Middle frontal gyrus (tissue), 1 donor: Measurements from ENCODE around the gene ZFX.
"Not testable (repeated sequence)": the region's sequence is repeated elsewhere in the genome, so short reads cannot be mapped to it uniquely, and the experiment has no call there.

Experiments
- DNase-seq: peaks from one replicate; pipeline ENCODE4 v3.0.0-alpha.2; 2015; ENCODE audit warnings: low spot score; ENCODE audit errors: extremely low spot score

The ZFX gene

DNA sequence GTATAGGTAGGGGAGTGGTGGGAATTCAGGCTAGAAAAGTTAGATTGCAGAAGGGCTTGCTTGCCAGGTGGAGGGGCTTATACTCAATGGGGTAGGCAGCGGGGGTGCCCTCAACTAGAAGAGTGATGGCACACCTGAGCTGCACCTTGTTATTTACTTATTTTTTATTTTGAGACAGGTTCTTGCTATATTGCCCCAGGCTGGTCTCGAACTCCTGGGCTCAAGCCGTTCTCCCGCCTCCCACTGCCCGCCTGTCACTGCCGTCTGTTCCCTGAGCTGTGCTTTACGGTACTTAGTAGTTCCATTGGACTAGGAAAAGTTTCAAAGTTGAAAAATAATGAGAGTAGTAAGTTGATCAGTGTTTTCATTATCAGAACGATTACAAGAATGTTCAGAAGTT is 2.0 kb downstream of the ZFX start:
- DNase-seq, result no peak

DNA sequence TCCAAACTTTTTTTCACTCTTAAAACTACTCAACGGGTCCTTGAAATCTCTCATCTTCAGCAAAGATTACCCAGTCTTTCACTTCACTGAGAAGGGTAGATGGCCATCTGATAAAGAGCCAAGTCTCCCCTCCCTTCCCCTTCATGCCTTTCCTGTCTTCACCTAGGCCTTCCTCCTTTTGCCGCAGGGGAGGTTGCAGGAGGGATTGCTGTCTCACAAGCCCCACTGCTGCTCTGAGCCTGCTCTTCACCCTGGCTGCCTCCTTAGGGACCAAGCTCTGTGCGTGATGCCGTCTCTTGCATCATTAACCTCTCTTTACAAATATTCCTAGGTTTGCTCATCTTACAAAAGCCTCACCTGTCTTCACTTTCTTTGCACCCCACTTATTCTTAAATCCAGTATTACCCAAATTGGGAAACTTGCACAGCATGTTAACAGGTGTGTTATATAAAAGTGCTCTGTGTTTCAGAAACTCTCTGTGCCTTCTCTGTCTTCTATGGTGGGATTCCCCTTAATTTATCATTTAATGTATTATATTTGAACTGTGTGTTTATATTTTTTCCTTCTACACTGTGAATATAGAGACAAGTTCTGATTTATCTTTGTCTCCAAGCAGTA is 3.8 kb downstream of the ZFX start:
- no peak for DNase-seq

DNA sequence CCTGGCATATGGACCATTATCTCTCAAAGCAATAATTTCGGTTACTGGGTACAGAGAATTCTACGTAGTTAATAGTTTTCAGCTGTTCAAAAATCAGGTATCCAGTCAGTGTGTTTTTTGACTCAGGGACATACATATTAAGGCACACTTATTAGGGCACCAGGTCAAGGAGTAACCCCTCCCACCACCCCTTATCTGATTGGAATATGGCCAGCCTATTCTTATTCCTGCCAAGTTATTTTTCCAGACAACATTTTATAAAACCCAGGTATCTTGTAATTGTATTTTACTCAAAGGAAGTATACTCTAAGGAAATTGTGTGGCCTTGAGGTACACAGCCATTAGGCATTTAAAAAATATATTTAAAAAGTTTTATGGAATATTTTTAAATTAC is 4.3 kb downstream of the ZFX start:
- DNase-seq, result no peak

DNA sequence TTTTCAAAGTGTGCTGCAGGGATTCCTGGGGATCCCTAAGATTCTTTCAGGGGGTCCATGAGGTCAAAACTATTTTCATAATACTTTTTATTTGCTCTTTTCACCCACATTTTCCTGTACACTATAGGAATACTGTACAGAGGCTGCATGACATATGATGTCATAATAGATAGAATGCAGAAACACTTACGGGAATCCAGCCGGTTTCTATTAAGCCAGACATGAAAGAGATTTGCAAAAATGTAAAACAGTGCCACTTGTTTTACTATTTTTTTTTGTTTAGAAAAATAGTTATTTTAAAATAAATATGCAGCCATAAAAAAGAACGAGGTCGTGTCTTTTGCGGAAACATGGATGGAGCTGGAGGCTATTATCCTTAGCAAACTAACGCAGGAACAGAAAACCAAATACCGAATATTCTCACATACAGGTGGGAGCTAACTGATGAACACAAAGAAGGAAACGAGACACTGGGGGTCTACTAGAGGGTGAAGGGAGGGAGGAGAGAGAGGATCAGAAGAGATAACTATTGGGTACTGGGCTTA is 5.0 kb downstream of the ZFX start:
- no peak for DNase-seq

DNA sequence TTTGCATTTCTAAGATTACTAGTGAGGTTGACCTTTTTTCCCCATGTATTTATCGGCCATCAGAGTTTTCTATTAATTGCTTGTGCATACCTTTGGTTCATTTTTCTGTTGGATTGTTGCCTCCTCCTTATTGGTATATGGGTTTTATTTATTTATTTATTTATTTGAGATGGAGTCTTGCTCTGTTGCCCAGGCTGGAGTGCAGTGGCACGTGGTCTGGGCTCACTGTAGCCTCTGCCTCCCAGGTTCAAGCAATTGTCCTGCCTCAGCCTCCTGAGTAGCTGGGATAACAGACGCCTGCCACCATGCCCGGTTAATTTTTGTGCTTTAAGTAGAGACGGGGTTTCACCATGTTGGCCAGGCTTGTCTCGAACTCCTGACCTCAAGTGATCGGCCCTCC is 6.2 kb downstream of the ZFX start:
- not testable (repeated sequence) for DNase-seq

DNA sequence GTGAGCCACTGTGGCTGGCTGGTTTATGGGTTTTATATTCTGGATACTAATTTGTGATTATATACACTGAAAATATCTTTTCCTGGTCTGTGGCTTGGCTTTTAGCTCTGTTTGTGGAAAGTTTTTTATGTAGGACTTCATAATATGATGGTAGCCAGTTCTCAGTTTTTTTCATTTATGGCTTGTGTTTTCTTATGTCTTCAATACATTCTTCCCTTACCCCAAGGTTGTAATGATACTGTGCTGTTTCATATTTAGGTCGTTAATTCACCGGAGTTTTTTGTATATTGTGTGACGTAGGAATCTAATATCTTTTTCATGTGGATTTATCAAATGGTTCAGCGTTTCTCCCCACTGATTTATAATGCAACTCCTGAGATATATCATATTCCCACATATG is 6.6 kb downstream of the ZFX start:
- no peak for DNase-seq

DNA sequence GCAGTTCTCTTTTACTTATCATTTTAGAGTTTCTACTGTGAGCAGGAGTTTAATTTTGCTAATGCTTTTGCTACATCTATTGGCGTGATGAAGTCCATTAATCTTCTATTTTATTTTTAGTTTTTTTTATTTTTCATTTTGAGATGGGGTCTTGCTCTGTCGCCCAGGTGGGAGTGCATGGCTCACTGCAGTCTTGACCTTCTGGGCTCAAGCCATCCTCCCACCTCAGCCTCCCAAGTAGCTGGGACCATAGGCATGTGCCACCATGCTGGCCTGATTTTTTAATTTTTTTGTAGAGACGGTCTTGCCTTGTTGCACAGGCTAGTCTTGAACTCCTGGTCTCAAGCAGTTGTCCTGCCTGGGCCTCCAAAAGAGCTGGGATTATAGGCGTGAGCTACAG is 9.4 kb downstream of the ZFX start:
- no peak for DNase-seq

DNA sequence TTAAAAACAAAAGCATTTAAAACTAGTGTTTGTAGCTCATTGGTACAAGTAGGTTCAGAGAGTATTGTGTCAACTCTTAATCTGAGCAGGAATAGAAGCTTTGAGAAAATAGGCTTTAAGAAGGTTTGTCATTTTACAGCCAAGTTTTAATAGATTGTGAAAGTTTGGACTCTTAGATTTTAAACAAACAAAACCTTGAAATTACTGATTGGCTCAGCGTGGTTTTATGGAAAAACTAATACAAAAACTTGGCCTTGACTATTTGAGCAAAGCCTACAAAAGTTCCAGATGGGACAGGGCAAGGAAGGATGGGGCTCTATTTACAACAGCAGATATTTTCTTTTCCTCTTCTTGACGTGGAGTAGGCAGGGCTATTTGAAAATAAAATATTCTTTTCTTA is 16.5 kb downstream of the ZFX start:
- no peak for DNase-seq

DNA sequence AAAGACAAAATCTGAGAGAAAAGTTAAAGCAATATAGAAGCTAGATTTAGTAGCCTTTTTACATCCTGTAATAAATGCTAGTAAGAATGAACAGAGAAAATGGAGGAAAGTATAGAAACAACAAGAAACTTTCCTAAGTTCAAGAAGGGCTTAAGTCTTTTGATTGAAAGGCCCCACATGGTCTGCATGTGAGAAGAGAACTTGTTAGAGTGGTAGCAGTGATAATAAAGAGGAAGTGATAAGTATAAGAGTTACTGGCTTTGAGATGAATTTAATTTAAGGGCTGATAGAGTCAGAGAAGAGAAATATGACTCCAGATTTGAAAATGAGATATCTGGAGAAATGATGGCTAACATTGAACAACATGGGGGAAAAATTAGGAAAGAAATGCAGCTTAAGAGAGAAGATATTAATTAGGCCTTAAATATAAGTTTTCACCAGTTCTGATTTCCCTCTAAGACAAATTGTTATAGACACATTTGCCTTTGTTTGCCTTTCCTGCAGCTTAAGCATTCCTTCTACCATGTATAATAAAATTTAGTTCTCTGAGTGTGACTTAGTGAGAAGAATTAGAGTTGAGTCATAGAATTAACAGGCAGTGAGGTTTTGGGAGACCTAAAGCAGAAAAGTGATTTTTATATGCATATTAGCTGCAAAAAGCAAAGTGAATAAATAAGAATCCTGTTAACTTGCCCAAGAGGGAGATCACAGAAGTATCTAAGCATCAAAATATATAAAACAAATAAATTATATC is 18.4 kb downstream of the ZFX start:
- DNase-seq, result no peak

DNA sequence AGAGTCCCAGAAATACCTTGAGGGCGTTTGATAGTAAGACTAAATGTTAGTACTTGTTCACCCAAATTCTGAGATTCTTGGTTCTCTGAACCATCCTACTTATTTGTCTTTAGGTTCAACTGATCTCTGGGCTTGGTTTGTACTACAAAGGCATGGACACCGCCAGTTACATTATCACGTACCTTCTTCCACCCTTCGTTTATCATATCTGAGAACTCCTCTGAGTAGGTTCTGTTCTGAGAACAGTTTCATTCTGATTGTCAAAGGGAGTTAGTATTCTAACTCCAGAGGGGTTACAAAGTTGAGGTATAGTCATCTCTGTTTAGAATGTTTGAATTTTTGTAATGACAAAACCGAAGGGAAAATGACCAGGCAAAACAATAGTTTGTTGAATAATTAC is 19.3 kb downstream of the ZFX start:
- DNase-seq, result no peak

DNA sequence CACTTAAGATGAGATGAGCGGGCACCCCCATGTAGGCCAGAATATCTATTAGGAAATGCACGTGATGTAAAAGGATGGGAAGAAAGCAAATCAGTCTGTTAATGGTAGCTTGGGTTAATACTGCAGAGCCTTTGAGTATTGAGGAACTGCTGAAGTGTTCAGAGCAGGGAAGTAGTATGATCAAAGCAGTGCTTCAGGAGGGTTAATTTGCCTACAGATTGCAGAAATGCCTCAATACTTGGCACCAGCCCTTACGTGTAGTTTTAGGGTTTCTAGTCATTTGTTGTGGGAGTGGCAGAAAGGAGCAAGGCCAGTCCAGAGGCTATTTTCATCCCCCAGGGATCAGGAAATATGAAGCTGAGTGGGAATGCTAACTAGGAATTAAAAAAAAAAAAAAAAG is 19.7 kb downstream of the ZFX start:
- DNase-seq, result no peak

DNA sequence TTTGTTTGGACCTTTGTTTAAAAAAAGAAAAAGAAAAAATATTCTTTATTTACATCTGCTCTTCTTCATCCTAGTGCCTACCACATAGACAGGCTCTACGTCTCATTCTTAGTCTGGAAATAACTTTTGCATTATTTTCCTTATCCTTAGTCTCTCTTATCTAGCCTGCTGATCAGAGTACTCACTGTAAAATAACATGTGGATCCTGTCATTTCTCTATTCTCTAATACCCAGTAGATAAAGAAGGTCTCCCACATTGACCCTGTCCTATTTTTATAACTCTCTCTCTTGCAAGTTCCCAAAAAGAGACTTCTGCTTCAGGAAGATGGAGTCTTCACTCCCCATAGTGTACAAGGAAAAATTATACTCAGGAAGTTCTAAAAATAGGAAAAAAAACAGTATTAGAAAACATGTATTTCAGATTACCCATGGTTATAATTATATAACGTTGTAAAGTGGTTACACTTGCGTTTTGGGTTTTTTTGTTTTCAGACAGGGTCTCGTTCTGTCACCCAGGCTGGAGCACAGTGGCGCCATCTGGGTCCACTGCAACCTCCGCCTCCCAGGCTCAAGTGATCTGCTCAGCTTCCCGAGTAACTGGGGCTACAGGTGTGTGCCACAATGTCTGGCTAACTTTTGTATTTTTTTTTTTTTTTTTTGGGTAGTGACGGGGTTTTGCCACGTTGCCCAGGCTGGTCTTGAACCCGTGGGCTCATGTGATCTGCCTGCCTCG is 23.8 kb downstream of the ZFX start:
- no peak for DNase-seq

DNA sequence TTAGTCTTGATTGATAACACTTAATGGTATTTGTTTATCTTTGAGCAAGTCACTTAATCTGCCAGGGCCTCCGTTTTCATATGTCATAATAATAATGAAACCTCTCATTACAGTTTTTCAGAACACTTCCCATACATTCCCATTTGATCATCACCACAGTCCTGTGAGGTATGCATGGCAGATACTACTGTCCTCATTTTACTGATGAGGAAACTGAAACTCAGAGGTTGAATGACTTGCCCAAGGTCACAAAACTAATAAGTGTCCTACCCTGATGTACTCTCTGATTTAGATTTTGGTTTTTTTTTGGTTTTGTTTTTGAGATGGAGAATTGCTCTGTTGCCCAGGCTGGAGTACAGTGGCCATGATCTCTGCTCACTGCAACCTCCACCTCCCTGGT is 25.7 kb downstream of the ZFX start:
- no peak for DNase-seq

DNA sequence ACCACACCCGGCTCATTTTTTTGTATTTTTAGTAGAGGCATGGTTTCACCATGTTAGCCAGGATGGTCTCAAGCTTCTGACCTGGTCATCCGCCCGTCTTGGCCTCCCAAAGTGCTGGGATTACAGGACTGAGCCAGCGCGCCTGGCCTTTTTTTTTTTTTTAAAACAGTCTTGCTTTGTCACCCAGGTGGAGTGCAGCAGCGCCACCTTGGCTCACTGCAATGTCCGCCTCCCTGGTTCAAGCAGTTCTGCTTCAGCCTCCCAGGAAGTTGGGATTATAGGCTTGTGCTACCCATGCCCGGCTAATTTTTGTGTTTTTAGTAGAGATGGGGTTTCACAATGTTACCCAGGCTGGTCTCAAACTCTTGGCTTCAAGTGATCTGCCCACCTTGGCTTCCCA is 28.9 kb downstream of the ZFX start:
- DNase-seq, result no peak

DNA sequence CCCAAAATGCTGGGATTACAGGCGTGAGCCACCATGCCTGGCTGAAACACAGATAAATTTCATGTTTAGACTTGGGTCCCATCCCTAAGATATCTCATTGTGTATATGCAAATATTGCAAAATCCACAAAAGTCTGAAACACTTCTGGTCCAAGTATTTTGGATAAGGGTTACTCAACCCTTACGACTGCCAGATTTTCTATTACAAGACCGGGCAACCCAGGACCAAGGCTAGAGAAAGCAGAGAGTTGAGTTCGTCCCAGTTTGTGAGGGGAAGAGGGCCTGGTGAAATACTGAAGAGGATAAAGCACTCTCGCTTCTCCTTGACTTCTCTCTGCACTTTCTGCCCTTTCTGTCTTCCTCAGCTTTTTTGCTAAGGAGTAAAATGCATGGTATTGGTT is 34.5 kb downstream of the ZFX start:
- DNase-seq, result no peak

DNA sequence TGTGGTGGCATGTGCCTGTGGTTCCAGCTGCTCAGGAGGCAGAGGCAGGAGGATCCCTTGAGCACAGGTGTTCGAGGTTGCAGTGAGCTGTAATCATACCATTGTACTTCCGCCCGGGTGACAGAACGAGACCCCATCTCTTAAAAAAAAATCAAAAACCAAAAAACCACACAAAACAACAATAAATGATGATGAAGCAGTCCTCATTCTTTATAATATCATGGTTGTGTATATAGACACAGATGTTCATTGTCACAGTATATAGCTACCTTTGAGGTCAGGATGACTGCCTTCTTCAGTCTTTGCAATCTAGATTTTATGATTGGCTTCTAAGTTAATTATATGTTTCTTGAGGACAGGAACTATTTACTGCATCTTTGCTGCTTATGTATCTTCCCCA is 37.0 kb downstream of the ZFX start:
- DNase-seq, result no peak

DNA sequence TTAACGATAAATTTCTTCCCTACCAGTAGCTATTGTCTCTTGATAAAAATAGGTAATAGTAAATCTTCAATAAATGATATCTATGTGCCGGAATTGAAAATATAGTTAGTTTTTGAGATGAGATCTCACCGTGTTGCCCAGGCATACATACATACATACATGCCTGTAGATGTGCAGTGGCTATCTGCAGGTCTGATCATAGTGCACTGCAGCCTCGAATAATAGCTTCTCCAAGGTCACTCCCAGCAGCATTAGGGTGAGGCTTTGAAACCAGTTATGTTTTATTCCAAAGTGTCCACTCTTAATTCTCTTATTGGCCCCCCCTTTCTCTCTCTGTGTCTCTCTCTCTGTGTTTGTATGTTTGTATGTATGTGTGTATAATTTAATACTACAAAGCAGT is 37.5 kb downstream of the ZFX start:
- DNase-seq, result no peak

DNA sequence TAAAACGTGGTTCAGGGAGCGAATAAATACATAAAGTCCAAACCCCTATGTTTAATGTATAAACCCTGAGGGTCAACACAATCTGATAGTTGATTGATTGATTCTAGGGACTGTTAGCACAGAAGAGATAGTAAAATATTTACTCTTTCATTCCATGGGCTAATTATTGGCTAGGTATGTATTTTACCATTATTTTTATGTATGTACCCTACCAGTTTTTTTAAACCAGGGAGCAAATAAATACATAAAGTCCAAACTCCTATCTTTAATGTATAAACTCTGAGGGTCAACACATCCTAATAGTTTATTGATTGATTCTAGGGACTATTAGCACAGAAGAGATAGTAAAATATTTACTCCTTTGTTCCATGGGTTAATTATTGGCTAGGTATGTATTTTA is 40.0 kb downstream of the ZFX start:
- no peak for DNase-seq

DNA sequence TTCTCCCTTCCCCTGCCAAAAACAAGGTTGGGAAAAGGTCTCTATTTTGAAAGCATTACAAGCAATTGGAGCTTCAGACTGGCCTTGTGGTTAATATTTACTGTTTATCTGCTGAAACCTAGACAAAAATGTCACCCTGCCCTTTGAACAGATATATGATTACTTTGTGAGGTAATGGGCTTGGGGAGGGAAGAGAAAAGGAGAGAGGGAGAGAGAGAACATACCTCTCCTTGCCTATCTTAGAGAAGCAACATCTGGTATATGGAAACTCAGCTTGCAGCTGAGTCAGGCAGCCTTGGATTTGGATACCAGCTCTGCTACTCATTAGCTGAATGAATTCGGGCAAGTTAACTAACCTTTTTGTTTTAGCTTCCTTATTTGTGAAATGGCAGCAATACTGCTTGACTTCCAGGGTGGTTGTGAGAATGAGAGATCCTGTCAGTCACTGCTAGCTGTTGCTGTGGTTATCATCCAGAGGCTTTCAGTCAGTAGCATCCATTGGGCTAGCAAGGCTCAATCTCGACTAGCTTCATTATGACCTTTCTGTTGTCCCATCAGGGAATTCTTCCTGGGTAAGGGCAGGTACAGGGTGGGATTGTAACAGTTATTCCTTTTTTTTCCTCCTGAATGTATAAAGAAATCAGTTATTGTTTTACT is 41.1 kb downstream of the ZFX start:
- DNase-seq, result no peak

DNA sequence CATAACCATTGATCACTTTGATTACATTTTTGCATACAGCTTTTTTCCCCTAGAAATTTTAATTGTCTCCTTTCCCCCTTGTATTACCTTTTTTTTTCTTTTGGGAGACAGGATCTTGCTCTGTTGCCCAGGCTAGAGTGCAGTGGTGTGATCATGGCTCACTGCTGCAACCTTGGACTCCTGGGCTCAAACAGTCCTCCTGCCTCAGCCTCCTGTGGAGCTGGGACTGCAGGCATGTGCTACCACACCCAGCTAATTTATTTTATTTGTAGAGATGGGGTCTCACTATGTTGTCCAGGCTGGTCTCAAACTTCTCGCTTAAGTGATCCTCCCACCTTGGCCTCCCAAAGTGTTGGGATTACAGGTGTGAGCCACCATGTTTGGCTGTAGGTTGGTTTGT is 47.0 kb downstream of the ZFX start:
- no peak for DNase-seq

DNA sequence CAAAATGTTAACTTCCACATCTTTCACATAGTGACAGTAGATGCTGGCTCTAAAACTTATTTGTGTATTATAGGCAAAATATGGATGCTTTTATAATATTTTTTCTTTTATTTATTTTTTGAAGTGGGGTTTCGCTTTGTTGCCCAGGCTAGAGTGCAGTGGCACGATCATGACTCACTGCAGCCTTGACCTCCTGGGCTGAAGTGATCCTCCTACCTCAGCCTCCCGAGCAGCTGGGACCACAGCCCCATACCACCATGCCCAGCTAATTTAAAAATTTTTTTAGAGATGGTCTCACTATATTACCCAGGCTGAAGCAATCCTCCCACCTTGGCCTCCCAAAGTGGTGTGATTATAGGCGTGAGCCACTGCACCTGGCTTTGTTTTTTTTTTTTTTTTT is 48.6 kb downstream of the ZFX start:
- no peak for DNase-seq

DNA sequence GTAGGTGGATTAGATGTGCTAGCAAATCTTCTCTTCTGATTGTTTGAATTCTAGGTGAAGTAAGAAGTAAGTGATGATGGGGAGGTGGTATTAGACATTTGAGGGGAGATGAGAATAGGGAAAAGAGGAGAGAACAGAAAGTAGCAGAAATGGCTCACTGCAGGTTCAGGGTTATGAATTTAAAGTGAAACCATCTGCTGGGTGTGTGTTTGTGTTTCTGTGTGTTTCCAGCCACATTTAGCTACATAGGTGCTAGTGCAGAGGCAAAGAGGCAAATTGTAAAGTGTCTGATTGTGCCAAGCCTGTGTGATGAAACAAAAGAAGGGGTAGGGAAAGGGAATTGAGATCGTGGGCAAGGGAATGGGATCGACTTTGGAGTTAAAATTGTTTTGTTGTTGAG is 50.6 kb downstream of the ZFX start:
- DNase-seq, result no peak
